Liver (tissue), 9 donors: ENCODE measurements around the gene SHROOM1. TPM values are rescaled to one million over a fixed set of nuclear protein-coding genes. Genes with fewer than 3 reads are reported as not detected.

ENCODE experiments used
- DNase-seq: peaks from one replicate; pipeline ENCODE4 v3.0.0-alpha.2; 2017; ENCODE audit warnings: low spot score
- H3K27ac ChIP-seq, 2 donors: one replicate each; pipeline ENCODE4 v1.7.0; 2013; ENCODE audit warnings: inconsistent platforms in 2 of 2, low read length in 2 of 2, control low read depth in 1 of 2, low read depth in 1 of 2, mild to moderate bottlenecking in 1 of 2
- H3K27me3 ChIP-seq, 4 donors: one replicate each; pipeline versions ENCODE4 v1.6.1 to v1.7.0; 2013; ENCODE audit warnings: low read length in 3 of 4, inconsistent platforms in 1 of 4, mild to moderate bottlenecking in 1 of 4, moderate library complexity in 1 of 4; ENCODE audit not compliant: control insufficient read depth in 4 of 4, insufficient read depth in 4 of 4
- H3K36me3 ChIP-seq, 4 donors: one replicate each; pipeline versions ENCODE4 v1.6.1 to v1.7.0; 2013; ENCODE audit warnings: low read length in 3 of 4, mild to moderate bottlenecking in 3 of 4, low read depth in 1 of 4, moderate library complexity in 1 of 4; ENCODE audit not compliant: control insufficient read depth in 4 of 4, insufficient read depth in 3 of 4
- H3K4me1 ChIP-seq, 4 donors: one replicate each; pipeline versions ENCODE4 v1.6.1 to v1.7.0; 2013; ENCODE audit warnings: low read length in 3 of 4, mild to moderate bottlenecking in 3 of 4, moderate library complexity in 1 of 4; ENCODE audit not compliant: control insufficient read depth in 4 of 4, insufficient read depth in 4 of 4
- H3K4me3 ChIP-seq, 3 donors: one replicate each; pipeline versions ENCODE4 v1.6.1 to v1.7.0; 2013; ENCODE audit warnings: low read length in 3 of 3, control low read depth in 1 of 3, low read depth in 1 of 3, mild to moderate bottlenecking in 1 of 3
- H3K9ac ChIP-seq, 2 donors: one replicate each; pipeline ENCODE4 v1.7.0; 2013; ENCODE audit warnings: low read length in 2 of 2, mild to moderate bottlenecking in 2 of 2, moderate library complexity in 2 of 2, control low read depth in 1 of 2, low read depth in 1 of 2
- H3K9me3 ChIP-seq, 4 donors: one replicate each; pipeline versions ENCODE4 v1.6.1 to v1.7.0; 2013; ENCODE audit warnings: low read length in 3 of 4; ENCODE audit not compliant: control insufficient read depth in 4 of 4
- EGR1 ChIP-seq, 2 donors: IDR thresholded peaks; 2 replicates each; pipeline ENCODE4 v1.6.1; 2016 to 2018; ENCODE audit warnings: antibody characterized with exemption in 2 of 2, low read depth in 2 of 2
- FOXA1 ChIP-seq: IDR thresholded peaks from 2 replicates; pipeline ENCODE4 v1.6.1; 2016; ENCODE audit warnings: antibody characterized with exemption
- FOXA2 ChIP-seq: IDR thresholded peaks from 2 replicates; pipeline ENCODE4 v1.6.1; 2016; ENCODE audit warnings: antibody characterized with exemption
- GABPA ChIP-seq, 2 donors: IDR thresholded peaks in 1 of 2; conservative IDR thresholded peaks in 1 of 2; 2 replicates each; pipeline ENCODE4 v1.6.1; 2016; ENCODE audit warnings: antibody characterized with exemption in 2 of 2, mild to moderate bottlenecking in 1 of 2, moderate library complexity in 1 of 2
- HNF4A ChIP-seq, 2 donors: conservative IDR thresholded peaks; 2 replicates each; pipeline ENCODE4 v1.6.1; 2016; ENCODE audit warnings: antibody characterized with exemption in 2 of 2, mild to moderate bottlenecking in 2 of 2
- HNF4G ChIP-seq: IDR thresholded peaks from 2 replicates; pipeline ENCODE4 v1.6.1; 2016; ENCODE audit warnings: antibody characterized with exemption
- JUND ChIP-seq, 2 donors: IDR thresholded peaks; 2 replicates each; pipeline ENCODE4 v1.6.1; 2016; ENCODE audit warnings: antibody characterized with exemption in 2 of 2
- NR2F2 ChIP-seq: IDR thresholded peaks from 2 replicates; pipeline ENCODE4 v1.6.1; 2016; ENCODE audit warnings: antibody characterized with exemption
- RAD21 ChIP-seq, 2 donors: IDR thresholded peaks; 2 replicates each; pipeline ENCODE4 v1.6.1; 2016; ENCODE audit warnings: antibody characterized with exemption in 2 of 2, mild to moderate bottlenecking in 2 of 2
- RXRA ChIP-seq, 2 donors: IDR thresholded peaks; 2 replicates each; pipeline ENCODE4 v1.6.1; 2017 to 2018; ENCODE audit warnings: antibody characterized with exemption in 2 of 2, mild to moderate bottlenecking in 1 of 2
- SP1 ChIP-seq: IDR thresholded peaks from 2 replicates; pipeline ENCODE4 v1.6.1; 2018; ENCODE audit warnings: antibody characterized with exemption, mild to moderate bottlenecking
- TAF1 ChIP-seq: conservative IDR thresholded peaks from 2 replicates; pipeline ENCODE4 v1.6.1; 2016; ENCODE audit warnings: antibody characterized with exemption, mild to moderate bottlenecking
- ZBTB33 ChIP-seq: IDR thresholded peaks from 2 replicates; pipeline ENCODE4 v1.6.1; 2016; ENCODE audit warnings: antibody characterized with exemption
- WGBS: extraction: QIAGEN DNeasy Blood & Tissue Kit; methylation state at CpG from one replicate; pipeline ENCODE4 v1.1.7; 2013; 5-methylcytosine and 5-hydroxymethylcytosine counted together
- polyA plus RNA-seq, 2 donors: library from polyadenylated mRNA; stranded (reverse) in 1 of 2; unstranded in 1 of 2; fragments of 200-250 nt in 1 of 2; fragments of >200 nt in 1 of 2; fragmentation: Nextera tagmentation in 1 of 2; extraction: Ambion mirVana in 1 of 2; gene quantifications; one replicate each; pipeline versions ENCODE4 v1.2.1 to v1.2.3, GENCODE V29; 2013 to 2015
- total RNA-seq, 2 donors: library from RNA; depleted of rRNA; stranded (reverse); fragments of >200 nt; gene quantifications; one replicate each; pipeline ENCODE4 v1.2.3, GENCODE V29; 2014
- TF ChIP-seq, protein P1 (sequence below): fragments of 150-350 bp; IDR thresholded peaks from 2 replicates; pipeline ENCODE4 v1.5.1; 2017; ENCODE audit warnings: improper control_type of control experiment, low read depth, low read length; ENCODE audit not compliant: missing input control
- TF ChIP-seq, protein P2 (sequence below): IDR thresholded peaks from 2 replicates; pipeline ENCODE4 v1.6.1; 2016; ENCODE audit warnings: antibody characterized with exemption
- TF ChIP-seq, protein P3 (sequence below): IDR thresholded peaks from 2 replicates; pipeline ENCODE4 v1.6.1; 2016; ENCODE audit warnings: antibody characterized with exemption
- donor health status: healthy.
- donor health status: healthy.
- donor health status: healthy.
- donor health status: healthy.
- donor health status: healthy.

Gene SHROOM1
- total and polyA plus RNA-seq, 4 donors, result 6.1 to 28.5 (median 18.3) TPM

- peaks cover 0 to 16% (median 5%) of the 10 kb centered on the region in 4 donors for H3K4me1 ChIP-seq
- H3K4me3 ChIP-seq, result no peak overlapping the region
- no peak for DNase-seq
These were observed 13.4 kb downstream of the SHROOM1 start for GRCh38 chr5:132817011-132817410.

GRCh38 chr5:132816554-132816953 lies 13.9 kb downstream of the SHROOM1 start:
- Histone ChIP-seq H3K4me1 (peaks cover 0 to 16% (median 5%) of the 10 kb centered on the region in 4 donors), H3K9me3 (no peaks in the 10 kb centered on the region), H3K27ac (no peak overlapping the region), H3K4me3 (no peak overlapping the region), H3K27me3 (no peaks in the 10 kb centered on the region), H3K9ac (no peak overlapping the region), H3K36me3 (no peaks in the 10 kb centered on the region)
- TF ChIP-seq, protein P1, sequence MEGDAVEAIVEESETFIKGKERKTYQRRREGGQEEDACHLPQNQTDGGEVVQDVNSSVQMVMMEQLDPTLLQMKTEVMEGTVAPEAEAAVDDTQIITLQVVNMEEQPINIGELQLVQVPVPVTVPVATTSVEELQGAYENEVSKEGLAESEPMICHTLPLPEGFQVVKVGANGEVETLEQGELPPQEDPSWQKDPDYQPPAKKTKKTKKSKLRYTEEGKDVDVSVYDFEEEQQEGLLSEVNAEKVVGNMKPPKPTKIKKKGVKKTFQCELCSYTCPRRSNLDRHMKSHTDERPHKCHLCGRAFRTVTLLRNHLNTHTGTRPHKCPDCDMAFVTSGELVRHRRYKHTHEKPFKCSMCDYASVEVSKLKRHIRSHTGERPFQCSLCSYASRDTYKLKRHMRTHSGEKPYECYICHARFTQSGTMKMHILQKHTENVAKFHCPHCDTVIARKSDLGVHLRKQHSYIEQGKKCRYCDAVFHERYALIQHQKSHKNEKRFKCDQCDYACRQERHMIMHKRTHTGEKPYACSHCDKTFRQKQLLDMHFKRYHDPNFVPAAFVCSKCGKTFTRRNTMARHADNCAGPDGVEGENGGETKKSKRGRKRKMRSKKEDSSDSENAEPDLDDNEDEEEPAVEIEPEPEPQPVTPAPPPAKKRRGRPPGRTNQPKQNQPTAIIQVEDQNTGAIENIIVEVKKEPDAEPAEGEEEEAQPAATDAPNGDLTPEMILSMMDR, result no peak
- no peak for TF ChIP-seq JUND (IDR thresholded peaks at IDR 0.05)
- no peak for TF ChIP-seq HNF4A (conservative IDR thresholded peaks at IDR 0.05)
- no peak for DNase-seq

More at GRCh38 chr5:132817011-132817410, 13.4 kb downstream of the SHROOM1 start:
- H3K9ac ChIP-seq, result no peak overlapping the region
- TF ChIP-seq EGR1 (IDR thresholded peaks at IDR 0.05; ENCODE audit: low read depth in 2 of 2) (no peak), ZBTB33 (no peak), TAF1 (no peak), NR2F2 (no peak), FOXA1 (no peak), HNF4A (conservative IDR thresholded peaks at IDR 0.05) (no peak), FOXA2 (no peak), RXRA (IDR thresholded peaks at IDR 0.05) (no peak), HNF4G (no peak), JUND (IDR thresholded peaks at IDR 0.05) (no peak), SP1 (no peak), RAD21 (IDR thresholded peaks at IDR 0.05) (no peak), GABPA (IDR thresholded peaks at IDR 0.05 in 1 of 2, conservative IDR thresholded peaks at IDR 0.05 in 1 of 2) (no peak)
- TF ChIP-seq, protein P1, result no peak
- TF ChIP-seq, protein P2, sequence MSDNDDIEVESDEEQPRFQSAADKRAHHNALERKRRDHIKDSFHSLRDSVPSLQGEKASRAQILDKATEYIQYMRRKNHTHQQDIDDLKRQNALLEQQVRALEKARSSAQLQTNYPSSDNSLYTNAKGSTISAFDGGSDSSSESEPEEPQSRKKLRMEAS, result no peak
- TF ChIP-seq, protein P3, sequence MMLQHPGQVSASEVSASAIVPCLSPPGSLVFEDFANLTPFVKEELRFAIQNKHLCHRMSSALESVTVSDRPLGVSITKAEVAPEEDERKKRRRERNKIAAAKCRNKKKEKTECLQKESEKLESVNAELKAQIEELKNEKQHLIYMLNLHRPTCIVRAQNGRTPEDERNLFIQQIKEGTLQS, result no peak
- H3K36me3 ChIP-seq, result no peaks in the 10 kb centered on the region
- no peaks in the 10 kb centered on the region for H3K9me3 ChIP-seq
- H3K27ac ChIP-seq, result no peak overlapping the region
- 19% methylated on average over 1 of the region's 1 CpG for WGBS
- no peaks in the 10 kb centered on the region for H3K27me3 ChIP-seq
